Nephron progenitor cell (in vitro differentiated cells): ENCODE data around the gene ZNF618.

ENCODE experiments used
- DNase-seq: peaks from one replicate; pipeline ENCODE4 v3.0.0; 2021
- H3K27ac Mint-ChIP-seq: 2 replicates; pipeline ENCODE4 v1.8.0; 2021; ENCODE audit warnings: mild to moderate bottlenecking, moderate library complexity, mixed read lengths
- H3K27me3 Mint-ChIP-seq: 2 replicates; pipeline ENCODE4 v1.8.0; 2021; ENCODE audit warnings: mild to moderate bottlenecking, low read depth, mixed read lengths; ENCODE audit not compliant: poor library complexity
- H3K36me3 Mint-ChIP-seq: 2 replicates; pipeline ENCODE4 v1.8.0; 2021; ENCODE audit warnings: low read depth, mixed read lengths
- H3K4me1 Mint-ChIP-seq: 2 replicates; pipeline ENCODE4 v1.8.0; 2021; ENCODE audit warnings: mixed read lengths
- H3K4me3 Mint-ChIP-seq: 2 replicates; pipeline ENCODE4 v1.8.0; 2021; ENCODE audit warnings: mild to moderate bottlenecking, moderate library complexity, mixed read lengths
- H3K9me3 Mint-ChIP-seq: 2 replicates; pipeline ENCODE4 v1.8.0; 2021; ENCODE audit warnings: mild to moderate bottlenecking, moderate library complexity, mixed read lengths
- CTCF ChIP-seq: fragments of 200-600 bp; sonication (generic); IDR thresholded peaks from 2 replicates; pipeline ENCODE4 v1.5.0; 2021; ENCODE audit warnings: antibody characterized with exemption

The ZNF618 gene

GRCh38 chr9:114027863-114028465, 151.9 kb downstream of the ZNF618 start:
- H3K36me3 Mint-ChIP-seq: peaks cover 72% of the 10 kb centered on the region
- H3K4me3 Mint-ChIP-seq: no peak overlapping the region
- no peak overlapping the region for H3K27ac Mint-ChIP-seq
- no peaks in the 10 kb centered on the region for H3K27me3 Mint-ChIP-seq
- no peak for DNase-seq
- peaks cover 24% of the 10 kb centered on the region for H3K9me3 Mint-ChIP-seq
- H3K4me1 Mint-ChIP-seq: peaks cover 17% of the 10 kb centered on the region
- no peak for TF ChIP-seq CTCF

- Mint-ChIP-seq H3K4me3 (no peak overlapping the region), H3K27me3 (no peaks in the 10 kb centered on the region), H3K27ac (peak overlapping the region; percentile 66), H3K36me3 (peaks cover 69% of the 10 kb centered on the region), H3K4me1 (peaks cover 17% of the 10 kb centered on the region), H3K9me3 (peaks cover 17% of the 10 kb centered on the region)
- TF ChIP-seq CTCF: no peak
- no peak for DNase-seq
Measured at GRCh38 chr9:114028646-114029045, 152.5 kb downstream of the ZNF618 start.

GRCh38 chr9:114029311-114030170, 153.4 kb downstream of the ZNF618 start:
- H3K27ac Mint-ChIP-seq: peak overlapping the region; percentile 58
- H3K9me3 Mint-ChIP-seq: peaks cover 8% of the 10 kb centered on the region
- H3K4me3 Mint-ChIP-seq: no peak overlapping the region

GRCh38 chr9:114030364-114030763, 154.3 kb downstream of the ZNF618 start:
- Mint-ChIP-seq H3K4me3 (no peak overlapping the region), H3K4me1 (peaks cover 17% of the 10 kb centered on the region), H3K27ac (no peak overlapping the region), H3K9me3 (peaks cover under 1% of the 10 kb centered on the region), H3K36me3 (peaks cover 52% of the 10 kb centered on the region), H3K27me3 (no peaks in the 10 kb centered on the region)
- no peak for TF ChIP-seq CTCF
- no peak for DNase-seq

More at GRCh38 chr9:114029311-114030170, 153.4 kb downstream of the ZNF618 start:
- H3K36me3 Mint-ChIP-seq: peaks cover 60% of the 10 kb centered on the region
- no peaks in the 10 kb centered on the region for H3K27me3 Mint-ChIP-seq
- TF ChIP-seq CTCF: no peak
- no peak for DNase-seq
- peaks cover 17% of the 10 kb centered on the region for H3K4me1 Mint-ChIP-seq

- Mint-ChIP-seq H3K4me3 (no peak overlapping the region), H3K27ac (no peak overlapping the region), H3K4me1 (peaks cover 11% of the 10 kb centered on the region), H3K27me3 (no peaks in the 10 kb centered on the region), H3K9me3 (no peaks in the 10 kb centered on the region), H3K36me3 (peaks cover 52% of the 10 kb centered on the region)
- no peak for DNase-seq
- TF ChIP-seq CTCF: no peak
Measured at GRCh38 chr9:114031037-114031630, 155.0 kb downstream of the ZNF618 start.
